A549 treated with RU486 at 1 μM for 4 hours (cell line): ENCODE measurements around the gene NAT10. TPM values are rescaled to one million over a fixed set of nuclear protein-coding genes. Genes with fewer than 3 reads are reported as not detected.

Source experiments
- total RNA-seq: library from RNA; stranded (reverse); fragments of 200-300 nt; extraction: Qiagen RNA extraction; gene quantifications from 5 replicates; pipeline ENCODE4 v1.2.3, GENCODE V29; 2022; ENCODE audit warnings: low read depth

NAT10 gene
- total RNA-seq = 48.3 to 55.9 TPM (median 51.2 TPM) in 5 replicates

DNA sequence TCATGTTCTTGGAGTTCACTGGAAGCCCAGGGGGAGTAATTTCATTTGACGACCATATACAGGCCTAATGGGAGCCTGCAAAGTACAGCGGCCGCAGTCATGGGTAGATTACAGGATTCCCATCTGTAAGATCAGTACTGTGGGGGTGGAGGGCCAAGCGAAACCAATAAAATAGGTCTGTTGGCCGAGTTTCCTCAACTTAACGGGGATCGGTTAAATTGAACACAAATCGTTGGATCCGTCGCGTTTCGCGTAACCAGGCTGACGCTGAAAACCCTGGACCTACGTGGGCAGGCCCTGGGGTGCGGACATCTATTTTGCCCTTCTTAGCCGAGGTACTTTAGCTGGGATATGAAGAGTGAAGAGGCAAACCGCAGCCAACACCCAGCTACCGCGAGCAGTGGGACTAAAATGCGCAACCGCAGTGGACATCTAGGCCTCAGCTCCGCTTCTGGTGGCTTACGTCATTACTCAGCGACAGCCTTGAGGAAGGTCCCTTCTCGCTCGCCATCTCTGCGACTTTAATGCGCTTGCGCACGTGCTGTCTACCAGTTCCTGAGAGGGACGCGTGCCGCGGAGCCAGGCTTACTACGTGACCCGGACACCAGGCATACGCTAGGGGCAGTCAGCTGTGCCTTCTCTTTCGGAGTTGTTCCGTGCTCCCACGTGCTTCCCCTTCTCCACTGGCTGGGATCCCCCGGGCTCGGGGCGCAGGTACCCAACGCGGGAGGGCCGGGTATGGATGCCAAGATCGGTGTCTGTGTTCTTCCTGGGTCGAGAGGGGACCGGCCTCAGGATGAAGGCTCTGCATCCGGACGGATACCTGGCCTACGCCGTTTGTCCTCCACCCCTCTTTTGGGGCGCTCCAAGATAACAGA, at the start of gene NAT10:
Gene NAT10, plus strand, starts transcription at position 551 of the 878 bp plus-strand sequence. CDS start 2,597 bp downstream, outside the sequence.

Other genes starting within 250 kb of the NAT10 start
- gene LMO2, start 213.6 kb upstream of the NAT10 start, total RNA-seq = 0.31 to 0.97 TPM (median 0.55 TPM) in 5 replicates
- 152 to 171 TPM (median 154 TPM) in 5 replicates for gene CAPRIN1, start 53.9 kb upstream of the NAT10 start, total RNA-seq